HTR-8/SVneo (cell line): ENCODE results near the gene APOBEC3G.
A peak's percentile ranks its signal among the peaks of the same experiment; 100 is the strongest.

Experiments
- DNase-seq: peaks from one replicate; pipeline ENCODE4 v3.0.0; 2011; ENCODE audit warnings: low spot score, mixed read lengths; ENCODE audit not compliant: insufficient read length
- FAIRE-seq: peaks from 2 replicates; lab custom pipeline; 2011; peaks lifted over from hg19 to GRCh38; lab: Jason Lieb, UNC

Gene APOBEC3G

GRCh38 chr22:39115977-39116621 lies 39.0 kb downstream of the APOBEC3G start:
- DNase-seq = no peak
- FAIRE-seq = no peak

GRCh38 chr22:39117585-39118191 lies 40.6 kb downstream of the APOBEC3G start:
- DNase-seq (peak; percentile 39), FAIRE-seq (peak; percentile 82)

GRCh38 chr22:39120983-39121382 lies 43.9 kb downstream of the APOBEC3G start:
- FAIRE-seq (no peak), DNase-seq (no peak)

- no peak for DNase-seq
- no peak for FAIRE-seq
Observed at GRCh38 chr22:39122772-39123470, 45.8 kb downstream of the APOBEC3G start.

- DNase-seq = no peak
- no peak for FAIRE-seq
Observed at GRCh38 chr22:39123751-39124581, 46.9 kb downstream of the APOBEC3G start.

- DNase-seq (no peak), FAIRE-seq (no peak)
Observed at GRCh38 chr22:39125622-39126021, 48.5 kb downstream of the APOBEC3G start.

GRCh38 chr22:39128508-39128907 lies 51.4 kb downstream of the APOBEC3G start:
- FAIRE-seq (no peak), DNase-seq (no peak)

- DNase-seq (no peak), FAIRE-seq (no peak)
Observed at GRCh38 chr22:39129081-39129480, 52.0 kb downstream of the APOBEC3G start.

- FAIRE-seq (no peak), DNase-seq (no peak)
Observed at GRCh38 chr22:39129746-39130145, 52.7 kb downstream of the APOBEC3G start.

- FAIRE-seq (no peak), DNase-seq (no peak)
Observed at GRCh38 chr22:39130152-39130704, 53.2 kb downstream of the APOBEC3G start.

- no peak for DNase-seq
- FAIRE-seq = no peak
Observed at GRCh38 chr22:39130892-39131855, 54.1 kb downstream of the APOBEC3G start.

- FAIRE-seq = no peak
Observed at GRCh38 chr22:39132281-39132680, 55.2 kb downstream of the APOBEC3G start.

GRCh38 chr22:39132871-39133524 lies 55.9 kb downstream of the APOBEC3G start:
- FAIRE-seq (no peak), DNase-seq (no peak)

More at GRCh38 chr22:39132281-39132680, 55.2 kb downstream of the APOBEC3G start:
- no peak for DNase-seq

- no peak for FAIRE-seq
- no peak for DNase-seq
Observed at GRCh38 chr22:39133871-39134270, 56.8 kb downstream of the APOBEC3G start.

GRCh38 chr22:39134366-39135091 lies 57.5 kb downstream of the APOBEC3G start:
- FAIRE-seq (no peak), DNase-seq (no peak)

GRCh38 chr22:39135092-39135896 lies 58.2 kb downstream of the APOBEC3G start:
- FAIRE-seq = peak; percentile 69

GRCh38 chr22:39136317-39136716 lies 59.2 kb downstream of the APOBEC3G start:
- FAIRE-seq (no peak), DNase-seq (no peak)

More at GRCh38 chr22:39135092-39135896, 58.2 kb downstream of the APOBEC3G start:
- DNase-seq = peak; percentile 42
